ENCODE results near the gene CHN1. TPM values are rescaled to one million over a fixed set of nuclear protein-coding genes. Genes with fewer than 3 reads are reported as not detected.

CHN1 gene
- total RNA-seq, 1 donor from 2014 or later: 26.3 TPM

DNA sequence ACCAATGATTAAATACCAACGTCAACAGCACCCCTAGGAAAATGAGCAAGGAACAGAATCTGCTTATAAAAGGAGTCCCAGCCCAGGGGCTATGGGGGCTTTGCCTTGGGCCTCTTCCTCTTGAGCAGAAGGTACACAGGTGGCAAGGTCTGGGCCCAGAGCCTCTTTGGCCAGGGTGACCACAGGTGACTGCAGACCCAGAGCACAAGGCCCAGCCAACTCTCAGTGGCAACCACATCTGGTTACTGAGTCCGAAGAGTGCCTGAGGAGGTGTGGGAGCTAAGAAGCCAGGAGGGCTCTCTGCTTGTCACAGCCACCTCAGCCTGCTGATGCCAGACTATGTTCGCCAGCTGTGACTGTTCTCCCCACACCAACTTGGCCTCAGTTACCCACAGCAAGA is 34.3 kb upstream of the CHN1 start:
- Mint-ChIP-seq H3K4me1 (ENCODE audit: unreplicated experiment) (peaks cover 8% of the 10 kb centered on the region), H3K4me3 (ENCODE audit: unreplicated experiment) (no peak overlapping the region), H3K9me3 (ENCODE audit: unreplicated experiment) (no peaks in the 10 kb centered on the region), H3K27ac (ENCODE audit: unreplicated experiment) (no peak overlapping the region), H3K27me3 (ENCODE audit: unreplicated experiment) (peaks cover 2% of the 10 kb centered on the region), H3K36me3 (ENCODE audit: low read depth, unreplicated experiment) (peaks cover 3% of the 10 kb centered on the region)
- DNase-seq (ENCODE audit: low spot score): no peak
- TF ChIP-seq, protein P1, sequence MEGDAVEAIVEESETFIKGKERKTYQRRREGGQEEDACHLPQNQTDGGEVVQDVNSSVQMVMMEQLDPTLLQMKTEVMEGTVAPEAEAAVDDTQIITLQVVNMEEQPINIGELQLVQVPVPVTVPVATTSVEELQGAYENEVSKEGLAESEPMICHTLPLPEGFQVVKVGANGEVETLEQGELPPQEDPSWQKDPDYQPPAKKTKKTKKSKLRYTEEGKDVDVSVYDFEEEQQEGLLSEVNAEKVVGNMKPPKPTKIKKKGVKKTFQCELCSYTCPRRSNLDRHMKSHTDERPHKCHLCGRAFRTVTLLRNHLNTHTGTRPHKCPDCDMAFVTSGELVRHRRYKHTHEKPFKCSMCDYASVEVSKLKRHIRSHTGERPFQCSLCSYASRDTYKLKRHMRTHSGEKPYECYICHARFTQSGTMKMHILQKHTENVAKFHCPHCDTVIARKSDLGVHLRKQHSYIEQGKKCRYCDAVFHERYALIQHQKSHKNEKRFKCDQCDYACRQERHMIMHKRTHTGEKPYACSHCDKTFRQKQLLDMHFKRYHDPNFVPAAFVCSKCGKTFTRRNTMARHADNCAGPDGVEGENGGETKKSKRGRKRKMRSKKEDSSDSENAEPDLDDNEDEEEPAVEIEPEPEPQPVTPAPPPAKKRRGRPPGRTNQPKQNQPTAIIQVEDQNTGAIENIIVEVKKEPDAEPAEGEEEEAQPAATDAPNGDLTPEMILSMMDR (IDR thresholded peaks at IDR 0.05; ENCODE audit: unreplicated experiment): no peak

DNA sequence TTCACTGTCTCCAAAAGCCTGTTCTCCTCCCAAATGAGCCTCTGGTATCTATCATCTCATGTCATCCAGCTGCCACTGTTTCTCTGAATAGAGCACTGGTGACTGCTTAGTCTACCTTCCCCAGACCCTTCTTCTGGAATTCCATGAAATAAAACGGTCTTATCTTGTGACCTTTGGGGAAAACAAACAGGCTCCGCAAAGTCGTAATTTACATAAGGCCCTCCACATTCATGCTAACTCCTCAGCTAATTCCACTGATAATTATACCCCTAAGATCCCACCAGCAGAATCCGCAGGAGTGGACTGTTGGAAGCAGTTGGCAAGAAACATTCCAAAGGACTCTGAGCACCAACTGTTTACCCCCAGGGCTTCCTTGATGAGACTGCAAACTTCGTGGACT is 33.9 kb upstream of the CHN1 start:
- peaks cover 8% of the 10 kb centered on the region for H3K4me1 Mint-ChIP-seq (ENCODE audit: unreplicated experiment)
- H3K9me3 Mint-ChIP-seq (ENCODE audit: unreplicated experiment): no peaks in the 10 kb centered on the region
- TF ChIP-seq, protein P1 (IDR thresholded peaks at IDR 0.05; ENCODE audit: unreplicated experiment): no peak
- no peak overlapping the region for H3K27ac Mint-ChIP-seq (ENCODE audit: unreplicated experiment)
- H3K36me3 Mint-ChIP-seq (ENCODE audit: low read depth, unreplicated experiment): peaks cover 3% of the 10 kb centered on the region
- no peak for DNase-seq (ENCODE audit: low spot score)
- H3K4me3 Mint-ChIP-seq (ENCODE audit: unreplicated experiment): no peak overlapping the region
- peaks cover 2% of the 10 kb centered on the region for H3K27me3 Mint-ChIP-seq (ENCODE audit: unreplicated experiment)

DNA sequence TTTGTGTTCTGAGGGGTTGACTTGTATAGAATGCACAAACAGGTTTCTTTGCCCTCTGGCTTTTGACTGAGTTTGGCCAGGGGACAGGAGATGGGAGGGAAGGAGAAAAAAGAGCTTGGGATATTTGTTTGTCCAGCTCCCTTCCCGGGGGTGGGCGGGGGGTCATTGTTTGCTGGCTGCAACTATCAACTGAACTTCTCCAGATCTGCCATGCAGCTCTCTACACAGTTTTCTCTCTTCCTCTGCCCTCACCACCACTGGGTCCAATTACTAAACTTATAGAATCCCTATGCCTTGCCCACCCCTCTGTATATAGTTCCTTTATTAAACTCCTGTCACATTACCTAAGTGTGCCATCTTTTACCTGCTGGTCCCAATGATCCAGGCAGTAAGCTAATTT is 32.8 kb upstream of the CHN1 start:
- Mint-ChIP-seq H3K4me3 (ENCODE audit: unreplicated experiment) (no peak overlapping the region), H3K27ac (ENCODE audit: unreplicated experiment) (no peak overlapping the region), H3K4me1 (ENCODE audit: unreplicated experiment) (peaks cover 8% of the 10 kb centered on the region), H3K36me3 (ENCODE audit: low read depth, unreplicated experiment) (peaks cover 3% of the 10 kb centered on the region), H3K27me3 (ENCODE audit: unreplicated experiment) (peaks cover 2% of the 10 kb centered on the region), H3K9me3 (ENCODE audit: unreplicated experiment) (no peaks in the 10 kb centered on the region)
- DNase-seq (ENCODE audit: low spot score): no peak
- TF ChIP-seq, protein P1 (IDR thresholded peaks at IDR 0.05; ENCODE audit: unreplicated experiment): no peak

DNA sequence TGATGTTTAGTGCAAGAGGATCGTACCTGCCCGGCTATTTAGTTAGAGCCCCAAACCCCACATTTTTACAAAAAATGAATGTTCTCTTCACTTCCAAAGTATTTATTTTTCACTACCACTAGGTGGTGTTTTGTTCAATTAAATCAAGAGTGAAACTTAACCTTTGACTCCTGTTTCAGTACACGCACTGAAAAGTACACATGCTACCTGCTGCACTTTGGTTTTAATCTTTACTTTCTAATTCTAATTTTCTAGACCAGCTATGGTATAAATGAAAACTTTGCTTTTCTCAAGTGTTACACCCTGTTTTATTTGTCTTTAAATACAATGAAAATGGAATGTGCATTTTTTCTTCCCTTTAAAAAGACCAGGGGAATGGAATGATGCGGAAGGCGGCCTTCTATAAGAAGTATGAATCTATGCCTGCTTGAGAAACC is 31.4 kb upstream of the CHN1 start:
- no peak overlapping the region for H3K4me3 Mint-ChIP-seq (ENCODE audit: unreplicated experiment)
- peaks cover 2% of the 10 kb centered on the region for H3K27me3 Mint-ChIP-seq (ENCODE audit: unreplicated experiment)
- no peaks in the 10 kb centered on the region for H3K9me3 Mint-ChIP-seq (ENCODE audit: unreplicated experiment)
- H3K36me3 Mint-ChIP-seq (ENCODE audit: low read depth, unreplicated experiment): peaks cover 3% of the 10 kb centered on the region
- TF ChIP-seq, protein P1 (IDR thresholded peaks at IDR 0.05; ENCODE audit: unreplicated experiment): peak; percentile 81
- DNase-seq (ENCODE audit: low spot score): no peak
- H3K27ac Mint-ChIP-seq (ENCODE audit: unreplicated experiment): no peak overlapping the region
- H3K4me1 Mint-ChIP-seq (ENCODE audit: unreplicated experiment): peaks cover 8% of the 10 kb centered on the region

DNA sequence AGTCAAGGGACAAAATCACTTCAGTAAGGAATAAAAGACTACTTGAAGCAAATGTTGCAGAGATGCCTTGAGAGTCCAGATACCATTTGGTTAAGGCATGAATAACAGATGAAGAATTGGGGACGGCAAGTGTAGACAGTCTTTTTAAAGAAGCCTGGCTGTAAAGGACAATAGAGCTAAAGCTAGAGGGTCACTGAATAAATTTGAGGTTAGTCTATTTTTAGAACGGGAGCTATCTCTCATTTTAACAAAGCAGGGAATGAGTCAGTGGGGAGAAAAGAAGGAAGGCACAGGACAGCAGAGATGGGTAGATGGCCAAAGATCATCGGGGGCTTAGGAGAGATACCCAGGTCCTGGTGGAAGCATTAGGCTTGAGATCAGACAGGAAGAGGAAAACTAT is 30.6 kb upstream of the CHN1 start:
- Mint-ChIP-seq H3K4me3 (ENCODE audit: unreplicated experiment) (no peak overlapping the region), H3K36me3 (ENCODE audit: low read depth, unreplicated experiment) (peaks cover 3% of the 10 kb centered on the region)

More for the DNA sequence above, 30.6 kb upstream of the CHN1 start:
- Mint-ChIP-seq H3K27me3 (ENCODE audit: unreplicated experiment) (peaks cover 2% of the 10 kb centered on the region), H3K27ac (ENCODE audit: unreplicated experiment) (no peak overlapping the region), H3K4me1 (ENCODE audit: unreplicated experiment) (peaks cover 8% of the 10 kb centered on the region), H3K9me3 (ENCODE audit: unreplicated experiment) (no peaks in the 10 kb centered on the region)
- TF ChIP-seq, protein P1 (IDR thresholded peaks at IDR 0.05; ENCODE audit: unreplicated experiment): no peak
- DNase-seq (ENCODE audit: low spot score): no peak
